GM18526 (cell line): Measurements from ENCODE around the gene ATP2B2.

Source experiments
- POLR2A ChIP-seq: IDR thresholded peaks from 3 replicates; pipeline ENCODE4 v1.6.1; 2011; ENCODE audit not compliant: insufficient read length; ENCODE audit errors: extremely low read depth

The ATP2B2 gene

DNA sequence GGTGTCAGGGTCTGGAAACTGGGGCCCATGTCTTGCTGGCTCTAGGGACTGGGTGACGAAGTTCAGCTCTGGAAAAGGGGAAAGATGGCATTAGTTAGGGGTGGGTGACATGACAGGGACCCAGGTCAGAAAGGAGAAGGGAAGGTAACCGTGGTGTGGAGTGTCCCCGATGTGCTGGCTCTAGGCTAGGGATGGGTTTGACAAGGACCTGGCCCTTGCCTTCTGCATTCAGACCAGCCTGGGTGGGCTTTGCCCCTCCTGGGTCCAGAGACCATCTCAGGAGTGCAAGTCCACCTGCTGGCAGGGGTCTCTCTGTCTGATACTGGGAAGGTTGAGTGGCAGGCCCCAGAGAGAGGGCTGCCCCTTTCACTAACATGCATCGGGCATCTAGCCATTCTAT is 28.7 kb upstream of the ATP2B2 start:
- no peak for TF ChIP-seq POLR2A

DNA sequence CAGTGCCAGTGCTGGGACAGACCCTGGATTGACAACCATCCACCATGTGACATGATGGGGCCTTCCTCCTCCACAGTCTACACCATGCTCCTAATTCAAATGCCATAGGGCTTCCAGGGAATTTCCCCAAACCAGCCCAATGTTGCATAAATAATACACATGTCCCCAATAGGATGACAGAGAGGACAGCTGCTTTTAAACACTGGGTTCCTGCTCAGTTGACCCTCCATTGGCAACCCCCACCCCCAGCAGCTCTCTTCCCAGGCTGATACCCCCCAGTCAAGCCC is 28.3 kb upstream of the ATP2B2 start:
- TF ChIP-seq POLR2A = no peak

- TF ChIP-seq POLR2A = no peak
Measured at GRCh38 chr3:10532939-10533736, 27.8 kb upstream of the ATP2B2 start.

- no peak for TF ChIP-seq POLR2A
Measured at GRCh38 chr3:10531031-10531430, 25.6 kb upstream of the ATP2B2 start.

GRCh38 chr3:10530241-10530640 is 24.9 kb upstream of the ATP2B2 start:
- TF ChIP-seq POLR2A = no peak

GRCh38 chr3:10529809-10530208 is 24.4 kb upstream of the ATP2B2 start:
- TF ChIP-seq POLR2A = no peak

DNA sequence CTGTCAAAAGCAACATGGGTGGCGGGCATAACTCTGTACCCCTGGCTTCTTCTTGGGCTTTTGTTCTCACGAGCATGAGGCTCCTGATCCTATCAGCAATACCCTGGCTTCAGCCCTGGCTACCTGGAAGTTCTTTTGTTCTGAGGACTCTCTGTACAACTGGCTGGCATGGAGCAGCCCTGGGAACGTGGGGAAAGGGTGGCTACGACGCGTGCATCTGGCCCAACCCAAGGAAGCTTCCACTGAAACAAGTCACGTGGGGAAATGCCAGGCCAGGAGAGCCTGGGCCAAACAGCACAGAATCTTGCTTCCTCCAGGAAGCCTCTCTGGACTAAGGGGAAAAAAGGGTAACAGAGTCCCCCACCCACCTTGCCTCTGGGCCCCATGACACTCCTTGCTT is 22.7 kb upstream of the ATP2B2 start:
- no peak for TF ChIP-seq POLR2A

DNA sequence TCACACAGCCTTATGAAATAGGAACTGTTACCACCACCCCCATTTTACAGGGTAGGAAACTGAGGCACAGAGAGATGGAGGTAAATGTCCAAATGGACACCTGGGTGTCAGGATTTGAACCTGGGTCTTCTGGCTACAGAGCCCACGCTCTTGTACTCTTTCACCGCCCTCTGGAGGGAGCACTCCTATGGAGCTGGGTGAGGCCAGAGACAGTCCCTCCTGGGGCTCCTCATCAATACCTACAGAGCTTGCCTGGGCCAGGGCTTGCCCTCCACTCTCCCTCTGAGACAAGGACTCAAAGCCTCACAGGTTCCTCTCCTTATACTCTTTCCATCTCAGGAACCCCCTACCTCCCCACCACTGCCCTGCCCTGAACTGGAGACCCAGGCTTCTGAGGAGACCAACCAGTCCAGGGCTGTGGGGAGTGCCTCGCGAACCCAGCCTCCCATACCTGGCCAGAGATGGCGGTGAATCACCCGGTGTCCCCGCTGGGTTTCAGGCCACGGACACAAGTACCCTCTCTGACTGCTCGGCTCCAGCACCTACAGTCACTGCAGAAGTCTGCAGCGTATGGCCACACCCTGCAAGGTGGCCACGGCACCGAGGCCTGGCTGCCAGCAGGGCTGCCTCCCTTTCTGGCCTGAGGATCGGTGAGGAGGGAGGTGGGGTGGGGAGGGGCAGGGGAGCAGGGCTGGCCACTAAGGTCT is 22.1 kb upstream of the ATP2B2 start:
- no peak for TF ChIP-seq POLR2A

GRCh38 chr3:10526366-10526765 is 21.0 kb upstream of the ATP2B2 start:
- TF ChIP-seq POLR2A = no peak

DNA sequence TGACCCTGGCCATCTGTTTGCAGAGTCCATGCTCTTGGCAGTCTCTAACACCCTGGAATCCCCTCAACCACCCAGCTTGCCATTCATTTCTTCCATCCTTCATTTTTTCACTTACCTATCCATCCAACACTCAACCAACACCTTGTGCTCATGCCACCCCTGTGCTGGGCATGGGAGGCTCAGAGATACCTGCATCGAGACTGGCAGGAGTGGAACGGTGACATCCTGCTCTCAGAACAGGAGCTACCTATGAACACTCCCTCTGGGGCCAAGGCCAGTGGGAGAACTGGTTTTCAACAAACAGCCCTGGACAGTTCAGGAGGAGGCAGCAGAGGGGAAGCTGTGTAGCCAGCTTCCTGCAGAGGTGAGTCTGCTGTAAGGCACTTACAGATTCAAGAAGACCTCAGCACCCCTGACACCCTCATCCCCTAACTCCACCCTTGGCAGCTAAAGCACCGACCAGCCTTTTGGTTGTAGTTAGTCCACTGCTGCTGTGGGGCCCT is 19.5 kb upstream of the ATP2B2 start:
- TF ChIP-seq POLR2A = no peak

- TF ChIP-seq POLR2A = no peak
Measured at GRCh38 chr3:10524270-10524669, 18.9 kb upstream of the ATP2B2 start.

- TF ChIP-seq POLR2A = no peak
Measured at GRCh38 chr3:10523561-10523960, 18.2 kb upstream of the ATP2B2 start.

- no peak for TF ChIP-seq POLR2A
Measured at GRCh38 chr3:10522646-10523303, 17.4 kb upstream of the ATP2B2 start.

DNA sequence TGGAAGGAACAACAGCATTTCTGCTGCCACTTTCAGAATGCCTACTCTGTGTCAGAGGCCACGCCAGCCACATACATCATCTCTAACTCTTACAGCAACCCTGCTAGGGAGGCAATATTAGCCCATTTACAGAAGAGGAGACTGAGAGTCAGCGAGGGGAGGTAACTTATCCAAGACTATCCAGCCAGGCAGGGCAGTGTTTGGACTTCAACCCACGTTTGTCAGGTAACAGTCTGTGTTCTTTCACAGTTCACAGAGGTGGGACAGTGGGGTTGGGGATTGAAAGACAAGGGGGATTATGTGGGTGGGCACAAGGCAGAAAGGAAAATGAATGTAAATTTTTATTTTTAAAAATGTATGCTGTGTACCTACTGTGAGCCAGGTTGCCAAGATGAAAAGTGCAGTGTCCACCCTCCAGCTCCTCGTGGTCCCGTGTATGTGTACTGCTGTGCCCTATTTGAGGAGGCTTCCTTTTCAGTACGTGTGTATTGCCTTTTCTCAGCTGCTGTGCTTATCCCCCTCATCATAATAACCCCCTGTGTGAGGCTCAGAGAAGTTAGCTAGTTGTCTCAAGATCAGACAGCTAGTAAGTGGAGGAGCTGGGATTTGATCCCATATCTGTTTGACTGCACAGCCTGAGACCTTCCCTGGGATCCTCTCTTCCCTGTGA is 16.5 kb upstream of the ATP2B2 start:
- TF ChIP-seq POLR2A = no peak

GRCh38 chr3:10520072-10520471 is 14.7 kb upstream of the ATP2B2 start:
- TF ChIP-seq POLR2A = no peak

GRCh38 chr3:10519236-10519635 is 13.8 kb upstream of the ATP2B2 start:
- no peak for TF ChIP-seq POLR2A

DNA sequence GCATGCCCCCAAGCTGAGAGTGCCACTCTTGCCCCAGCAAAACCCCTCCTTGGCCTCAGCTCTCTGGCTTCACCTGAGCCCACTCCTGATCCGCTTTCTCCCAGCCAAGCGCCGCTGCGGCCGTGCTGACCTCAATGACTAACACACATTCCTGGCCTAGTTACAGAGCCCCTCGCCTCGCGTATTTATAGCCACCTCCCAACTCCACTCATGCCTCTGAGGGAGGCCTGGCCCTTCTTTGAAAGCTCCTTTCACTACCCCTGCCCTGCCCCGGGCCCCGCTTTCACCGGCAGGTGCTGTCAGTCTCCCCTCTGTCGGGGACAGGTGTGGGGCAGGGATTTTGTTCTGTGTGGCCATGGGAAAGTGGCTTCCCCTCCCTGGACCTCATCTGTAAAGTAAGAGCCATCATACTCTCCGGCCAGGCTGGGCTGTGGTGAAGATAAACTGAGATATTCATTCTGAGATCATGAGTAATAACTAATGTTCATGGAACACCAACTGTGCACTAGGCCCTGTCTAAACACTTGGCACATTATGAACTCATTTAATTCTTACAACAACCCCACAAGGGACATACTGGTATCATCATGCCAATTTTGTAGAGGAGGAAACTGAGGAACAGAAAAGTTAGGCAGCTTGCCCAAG is 13.2 kb upstream of the ATP2B2 start:
- no peak for TF ChIP-seq POLR2A
